Sigmoid colon (tissue), 7 donors: Measurements from ENCODE around the gene TIMP1. TPM values are rescaled to one million over a fixed set of nuclear protein-coding genes. Genes with fewer than 3 reads are reported as not detected.

Experiments
- DNase-seq: peaks from one replicate; pipeline ENCODE4 v3.0.0-alpha.2; 2019
- H3K27ac ChIP-seq, 4 donors: fragments of 200-600 bp; sonication (generic); one replicate each; pipeline ENCODE4 v1.5.1; 2016 to 2019; ENCODE audit warnings: mild to moderate bottlenecking in 1 of 4
- H3K27me3 ChIP-seq, 3 donors: fragments of 200-600 bp; sonication (generic); one replicate each; pipeline ENCODE4 v1.5.1; 2019; ENCODE audit warnings: mild to moderate bottlenecking in 1 of 3
- H3K36me3 ChIP-seq, 4 donors: fragments of 200-600 bp; sonication (generic); one replicate each; pipeline ENCODE4 v1.5.1; 2016 to 2019
- H3K4me1 ChIP-seq, 4 donors: fragments of 200-600 bp; sonication (generic); one replicate each; pipeline ENCODE4 v1.5.1; 2017 to 2019
- H3K4me3 ChIP-seq, 4 donors: fragments of 200-600 bp; sonication (generic); one replicate each; pipeline ENCODE4 v1.5.1; 2017 to 2019; ENCODE audit warnings: mild to moderate bottlenecking in 2 of 4, moderate library complexity in 1 of 4
- H3K9me3 ChIP-seq, 4 donors: fragments of 200-600 bp in 3 of 4; sonication (generic) in 3 of 4; one replicate each; pipeline versions ENCODE4 v1.5.1 to v1.6.1; 2013 to 2019
- CTCF ChIP-seq, 4 experiments: fragments of 450-650 bp in 3 of 4; fragments of 200-600 bp in 1 of 4; IDR thresholded peaks; one replicate each; pipeline ENCODE4 v1.5.1; 2016 to 2019; ENCODE audit warnings: antibody characterized with exemption in 4 of 4, mild to moderate bottlenecking in 3 of 4, moderate library complexity in 2 of 4
- EP300 ChIP-seq, 4 donors: sonication (generic); formaldehyde crosslinking; IDR thresholded peaks; one replicate each; pipeline ENCODE4 v1.6.1; 2017; ENCODE audit warnings: antibody characterized with exemption in 4 of 4
- POLR2A ChIP-seq, 2 donors: fragments of 450-650 bp; IDR thresholded peaks; one replicate each; pipeline ENCODE4 v1.6.1; 2016; ENCODE audit warnings: antibody characterized with exemption in 2 of 2, mild to moderate bottlenecking in 2 of 2, moderate library complexity in 2 of 2
- POLR2AphosphoS5 ChIP-seq, 4 donors: sonication (generic); formaldehyde crosslinking; IDR thresholded peaks; one replicate each; pipeline ENCODE4 v1.6.1; 2017; ENCODE audit warnings: antibody characterized with exemption in 4 of 4
- WGBS, 2 donors: extraction: QIAGEN DNeasy Blood & Tissue Kit; methylation state at CpG; one replicate each; pipeline ENCODE4 v1.1.7; 2013; 5-methylcytosine and 5-hydroxymethylcytosine counted together
- intact Hi-C: fragments of 100-400 bp; cut with DNase I; formaldehyde crosslinking; loops from one replicate; pipeline ENCODE4 v1.15.1; 2023
- polyA plus RNA-seq, 3 donors: library from polyadenylated mRNA; stranded (reverse); fragments of 200-250 nt; gene quantifications; one replicate each; pipeline ENCODE4 v1.2.3, GENCODE V29; 2013
- total RNA-seq, 4 donors: library from RNA; depleted of rRNA; stranded (reverse); fragments of >200 nt; gene quantifications; one replicate each; pipeline ENCODE4 v1.1.0, GENCODE V29; 2016
- donor health status: healthy with polysubstance abuse.
- donor health status: Bipolar disorder and iron deficiency.
- donor health status: healthy.

Gene TIMP1
- total and polyA plus RNA-seq, 7 donors: 40.2 to 164 (median 115) TPM

DNA sequence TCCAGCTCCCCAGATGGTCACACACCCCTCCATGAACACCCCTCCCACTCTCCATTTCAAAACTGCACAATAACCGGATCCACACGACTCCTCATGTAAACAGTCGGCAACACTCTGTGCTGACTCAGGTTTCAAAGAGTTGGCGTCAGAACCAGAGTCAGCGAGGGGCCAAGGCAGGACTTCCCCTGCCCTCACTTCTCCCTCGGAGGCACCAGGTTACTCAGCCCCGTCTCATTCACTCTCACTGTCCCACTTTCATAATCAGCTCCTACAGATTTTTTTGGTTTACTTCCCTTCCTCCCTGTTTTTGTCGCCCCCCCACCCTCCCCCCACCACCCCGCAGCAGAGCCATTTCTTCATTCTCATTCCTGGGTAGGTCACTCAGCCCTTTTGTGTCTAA lies 2.7 kb upstream of the TIMP1 start:
- DNase-seq: no peak
- no peak overlapping the region for H3K4me3 ChIP-seq
- no peaks in the 10 kb centered on the region for H3K36me3 ChIP-seq
- WGBS, 2 donors: 55 to 61% methylated on average over 9 of the region's 9 CpGs
- intact Hi-C loops: no loop called here
- H3K9me3 ChIP-seq: no peaks in the 10 kb centered on the region
- TF ChIP-seq CTCF (IDR thresholded peaks at IDR 0.05): no peak
- TF ChIP-seq POLR2A (IDR thresholded peaks at IDR 0.05): no peak
- TF ChIP-seq EP300 (IDR thresholded peaks at IDR 0.05): peak in 1 of 4 donors; percentile 4
- H3K27ac ChIP-seq: peak overlapping the region in 1 of 4 donors; percentile 3
- peaks cover 0 to 11% (median 4%) of the 10 kb centered on the region in 4 donors for H3K4me1 ChIP-seq
- H3K27me3 ChIP-seq: no peaks in the 10 kb centered on the region

GRCh38 chrX:47583240-47583861 lies 1.1 kb downstream of the TIMP1 start:
- intact Hi-C loops: loop anchor here (5.0 kb wide), 1 partner anchor 69 kb away; the partner anchor contains the start of gene ELK1
- H3K4me3 ChIP-seq: peak overlapping the region in 3 of 4 donors; percentile 50 to 54 (median 54)
- H3K27me3 ChIP-seq: no peaks in the 10 kb centered on the region
- WGBS, 2 donors: 51 to 80% methylated on average over 8 of the region's 8 CpGs
- no peak for TF ChIP-seq POLR2AphosphoS5 (IDR thresholded peaks at IDR 0.05)
- no peak for TF ChIP-seq POLR2A (IDR thresholded peaks at IDR 0.05)
- no peak for TF ChIP-seq EP300 (IDR thresholded peaks at IDR 0.05)
- TF ChIP-seq CTCF (IDR thresholded peaks at IDR 0.05): no peak
- H3K27ac ChIP-seq: peak overlapping the region; percentile 82 to 86 (median 84)
- no peak for DNase-seq
- no peaks in the 10 kb centered on the region for H3K9me3 ChIP-seq
- H3K36me3 ChIP-seq: no peaks in the 10 kb centered on the region
- peaks cover 0 to 11% (median 4%) of the 10 kb centered on the region in 4 donors for H3K4me1 ChIP-seq

- no peaks in the 10 kb centered on the region for H3K9me3 ChIP-seq
- no peaks in the 10 kb centered on the region for H3K27me3 ChIP-seq
- no peak overlapping the region for H3K27ac ChIP-seq
- 87 to 94% methylated on average over 6 of the region's 6 CpGs for WGBS, 2 donors
- peaks cover 0 to 11% (median 4%) of the 10 kb centered on the region in 4 donors for H3K4me1 ChIP-seq
- DNase-seq: no peak
- H3K36me3 ChIP-seq: no peaks in the 10 kb centered on the region
- intact Hi-C loops: loop anchor here (5.0 kb wide), 1 partner anchor 68 kb away; the partner anchor contains the start of gene ELK1
- TF ChIP-seq CTCF (IDR thresholded peaks at IDR 0.05) (no peak), POLR2AphosphoS5 (IDR thresholded peaks at IDR 0.05) (no peak), EP300 (IDR thresholded peaks at IDR 0.05) (no peak), POLR2A (IDR thresholded peaks at IDR 0.05) (no peak)
- no peak overlapping the region for H3K4me3 ChIP-seq
Measured at GRCh38 chrX:47584714-47585113, 2.5 kb downstream of the TIMP1 start.

- no peaks in the 10 kb centered on the region for H3K9me3 ChIP-seq
- H3K27ac ChIP-seq: no peak overlapping the region
- WGBS, 2 donors: 82 to 88% methylated on average over 16 of the region's 16 CpGs
- H3K36me3 ChIP-seq: no peaks in the 10 kb centered on the region
- intact Hi-C loops: no loop called here
- DNase-seq: no peak
- peaks cover 0 to 11% (median 4%) of the 10 kb centered on the region in 4 donors for H3K4me1 ChIP-seq
- TF ChIP-seq EP300 (IDR thresholded peaks at IDR 0.05) (no peak), POLR2AphosphoS5 (IDR thresholded peaks at IDR 0.05) (no peak), CTCF (IDR thresholded peaks at IDR 0.05) (no peak)
- no peaks in the 10 kb centered on the region for H3K27me3 ChIP-seq
- H3K4me3 ChIP-seq: no peak overlapping the region
Measured at GRCh38 chrX:47585273-47585672, 3.0 kb downstream of the TIMP1 start.
